Medulla oblongata (tissue), 1 donor: ENCODE measurements around the gene INMT.
"Not testable (repeated sequence)": the region's sequence is repeated elsewhere in the genome, so short reads cannot be mapped to it uniquely, and the experiment has no call there.

ENCODE experiments used
- DNase-seq: peaks from one replicate; pipeline ENCODE4 v3.0.0-alpha.2; 2015; ENCODE audit errors: extremely low spot score

The INMT gene

DNA sequence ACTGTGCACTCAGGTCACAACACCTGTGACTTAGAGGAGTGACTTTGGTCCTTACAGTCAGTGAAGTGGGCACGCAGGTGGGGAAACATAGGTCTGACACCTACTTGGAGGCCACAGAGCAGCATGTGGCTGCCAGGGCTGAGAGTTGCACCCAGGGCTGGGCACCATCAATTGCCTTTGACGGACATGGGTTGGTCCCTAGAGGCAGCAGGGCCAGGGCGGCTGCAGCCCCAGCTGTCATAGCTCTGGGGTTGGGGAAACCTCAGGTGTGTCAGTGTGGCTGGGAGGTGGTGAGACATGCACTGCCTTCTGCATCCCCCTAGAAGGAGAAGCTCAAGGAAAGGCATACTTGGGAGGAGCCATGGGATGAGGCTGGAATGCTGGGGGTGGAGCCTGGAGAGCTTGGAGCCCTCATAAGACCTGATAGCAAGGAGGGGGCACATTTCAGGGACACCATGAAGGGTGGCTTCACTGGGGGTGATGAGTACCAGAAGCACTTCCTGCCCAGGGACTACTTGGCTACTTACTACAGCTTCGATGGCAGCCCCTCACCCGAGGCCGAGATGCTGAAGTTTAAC lies at the start of gene INMT:
Gene INMT (plus strand): TSS at position 440 of the 578 bp plus-strand sequence. CDS start 16 bp downstream, at position 456.
- no peak for DNase-seq

DNA sequence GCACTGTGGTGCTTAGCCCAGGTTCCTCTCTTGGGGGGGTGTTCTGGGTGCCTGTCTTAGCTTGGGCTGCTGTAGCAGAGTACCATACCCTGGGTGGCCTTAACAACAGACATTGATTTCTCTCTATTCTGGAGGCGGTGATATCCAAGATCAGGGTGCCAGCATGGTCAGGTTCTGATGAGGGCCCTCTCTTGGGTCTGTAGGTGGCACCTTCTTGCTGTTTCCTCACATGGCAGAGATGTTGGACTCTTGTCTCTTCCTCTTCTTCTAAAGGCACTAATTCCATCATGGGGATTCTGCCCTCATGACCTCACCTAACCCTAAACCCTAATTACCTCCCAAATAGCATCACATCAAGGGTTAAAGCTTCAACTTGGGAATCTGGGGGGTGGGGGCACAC lies 49.7 kb upstream of the INMT start:
- DNase-seq = no peak

DNA sequence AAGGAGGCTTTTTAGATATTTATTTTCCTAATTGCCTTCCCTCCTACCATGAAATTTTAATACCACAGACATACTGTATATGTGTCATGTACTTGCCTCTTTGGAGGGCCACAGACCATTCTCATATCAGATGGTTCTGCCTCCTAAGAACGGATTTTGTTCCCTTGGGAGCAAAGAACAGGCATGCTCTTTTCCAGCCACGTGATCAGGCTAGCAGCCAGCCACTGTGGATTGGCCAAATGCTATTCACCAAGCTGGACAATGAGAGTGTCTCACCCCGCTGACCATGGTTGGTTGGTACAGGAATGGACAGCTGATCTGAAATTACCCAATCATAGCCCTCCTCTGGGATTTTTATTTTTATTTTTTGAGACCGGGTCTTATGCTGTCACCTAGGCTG lies 48.2 kb upstream of the INMT start:
- DNase-seq = no peak

DNA sequence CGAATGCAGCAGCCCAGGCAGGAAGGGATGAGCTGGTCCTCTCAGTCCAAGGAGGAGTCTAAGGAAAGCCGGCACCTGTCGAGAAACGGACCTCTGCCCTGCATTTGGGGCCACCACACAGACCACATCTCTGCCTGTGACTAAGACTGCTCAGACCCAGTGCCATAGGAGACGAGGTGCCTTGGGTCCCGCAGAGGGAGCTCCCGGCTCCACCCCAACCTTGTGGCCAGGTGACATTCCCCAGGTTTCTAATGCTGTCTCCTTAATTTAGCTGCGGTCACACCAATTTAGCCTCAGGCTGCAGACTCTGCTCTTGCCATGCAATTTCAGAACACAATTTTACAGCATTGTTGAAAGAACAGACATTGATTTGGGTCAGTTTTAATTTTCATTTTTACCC lies 46.9 kb upstream of the INMT start:
- no peak for DNase-seq

DNA sequence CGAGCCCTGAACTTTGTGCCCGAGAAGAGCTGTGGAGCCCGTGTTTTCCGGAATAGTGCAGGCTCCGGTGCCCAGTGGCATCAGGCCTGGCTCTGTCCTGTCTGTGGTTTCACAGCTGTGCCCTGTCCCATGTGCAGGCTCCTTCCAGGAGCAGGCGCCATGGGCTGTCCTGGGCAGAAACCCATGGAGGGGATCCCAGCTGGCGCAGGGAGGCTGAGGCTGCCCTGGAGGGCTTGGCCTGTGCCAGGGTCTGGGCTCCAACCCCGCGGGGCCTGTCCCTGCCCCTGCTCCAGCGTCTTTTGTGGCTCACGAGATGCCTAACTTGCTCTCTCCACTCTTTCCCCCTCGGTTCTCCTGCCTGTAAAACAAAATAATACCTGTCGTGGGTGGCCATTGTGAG lies 46.3 kb upstream of the INMT start:
- DNase-seq = peak; percentile 31

DNA sequence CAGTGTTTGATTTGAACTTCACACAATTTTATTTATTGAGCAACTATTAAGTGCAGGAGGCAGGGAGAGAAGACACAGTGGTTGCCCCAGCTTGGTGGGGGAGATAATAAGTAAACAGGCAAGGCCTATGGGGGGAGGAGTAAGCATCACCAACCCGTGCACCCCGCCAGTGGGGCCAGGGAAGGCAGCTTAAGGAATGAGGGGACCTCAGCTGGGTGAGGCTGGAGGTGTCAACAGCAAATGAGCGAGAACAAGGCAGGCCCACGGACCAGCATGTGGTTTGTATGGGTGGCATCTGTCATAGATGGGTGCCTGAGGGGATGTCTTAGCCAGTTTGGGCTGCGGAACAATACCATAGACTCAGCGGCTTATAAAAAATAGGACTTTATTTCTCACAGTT lies 45.6 kb upstream of the INMT start:
- DNase-seq = no peak

DNA sequence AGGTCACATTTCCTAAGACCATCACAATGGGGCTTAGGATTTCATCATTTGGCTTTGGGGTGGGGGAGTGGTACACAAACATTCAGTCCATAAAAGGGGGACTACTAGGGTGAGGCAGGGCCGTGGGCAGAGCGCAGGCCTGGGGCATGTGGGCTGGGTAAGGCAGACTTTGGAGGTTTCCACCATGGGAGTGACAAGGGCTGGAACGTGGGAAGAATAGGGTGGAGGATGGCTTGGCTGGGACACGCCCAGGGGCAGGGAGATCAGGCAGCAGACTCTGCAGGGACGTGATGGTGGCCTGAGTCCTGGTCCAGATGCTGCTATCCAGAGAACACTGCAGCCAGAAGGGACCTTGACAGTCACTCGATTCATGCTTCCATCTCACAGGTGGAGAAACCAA lies 45.0 kb upstream of the INMT start:
- no peak for DNase-seq

DNA sequence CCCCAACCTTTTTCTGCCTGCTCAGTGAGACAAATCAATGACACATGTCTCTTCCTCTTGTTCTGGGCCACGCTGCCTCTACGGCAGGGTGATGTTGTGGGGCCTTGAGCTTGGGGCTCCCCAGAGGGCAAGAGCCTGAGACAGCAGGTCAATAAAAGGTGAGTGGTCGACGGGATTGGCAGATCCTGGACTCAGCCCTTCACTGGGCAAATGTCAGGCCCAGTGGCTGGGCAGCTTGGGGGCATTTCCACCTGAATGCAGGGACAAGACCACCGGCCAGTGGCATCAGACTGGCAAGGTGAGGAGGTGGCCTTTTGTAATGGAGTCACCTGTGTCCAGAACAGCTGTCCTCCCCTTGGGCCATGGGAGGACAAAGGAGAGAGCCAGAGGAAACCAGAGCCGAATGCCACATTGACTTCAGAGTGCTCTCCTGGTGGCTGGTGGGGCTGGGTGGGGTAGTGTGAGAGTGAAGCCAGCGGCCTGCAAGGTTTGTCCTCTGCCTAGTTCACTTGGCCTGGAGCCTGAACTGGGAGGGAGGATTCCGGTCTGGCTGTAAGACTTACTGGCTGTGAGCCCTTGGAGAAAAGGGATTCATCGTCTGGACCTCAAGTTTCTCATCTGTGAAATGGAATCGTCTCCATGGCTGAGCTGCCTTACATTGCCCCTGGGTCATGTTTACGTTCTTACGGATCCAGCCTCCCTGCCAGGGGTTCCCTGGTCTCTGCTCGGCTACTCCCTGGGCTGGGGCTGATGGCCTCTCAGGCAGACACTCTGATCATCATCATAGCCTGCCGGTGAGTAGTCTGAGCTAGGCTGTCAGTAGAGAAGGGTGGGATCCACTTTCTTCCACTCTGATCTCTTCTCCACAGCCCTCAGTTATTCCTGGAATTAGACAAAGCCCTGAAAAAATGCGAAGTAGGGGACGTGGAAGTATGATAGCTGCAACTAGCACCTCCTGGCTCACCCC lies 44.3 kb upstream of the INMT start:
- DNase-seq = no peak

DNA sequence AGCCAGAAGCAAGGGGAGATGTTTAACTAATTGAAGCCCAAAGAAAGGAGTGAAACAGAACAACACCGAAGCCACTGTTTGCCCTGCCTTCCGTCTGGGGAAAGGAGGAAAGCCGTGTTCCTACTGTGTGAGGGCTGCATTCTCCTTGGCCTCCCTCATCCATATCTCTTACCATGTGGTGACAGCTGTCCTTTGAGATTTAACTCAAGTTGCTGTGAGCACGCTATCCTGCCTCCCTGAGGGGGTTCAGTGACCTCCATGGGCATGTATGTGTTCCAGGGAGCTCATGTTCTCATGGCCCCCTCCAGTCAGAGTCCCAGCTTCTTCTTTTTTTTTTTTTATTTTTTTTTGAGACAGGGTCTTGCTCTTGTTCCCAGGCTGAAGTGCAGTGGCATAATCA lies 43.5 kb upstream of the INMT start:
- DNase-seq = no peak

DNA sequence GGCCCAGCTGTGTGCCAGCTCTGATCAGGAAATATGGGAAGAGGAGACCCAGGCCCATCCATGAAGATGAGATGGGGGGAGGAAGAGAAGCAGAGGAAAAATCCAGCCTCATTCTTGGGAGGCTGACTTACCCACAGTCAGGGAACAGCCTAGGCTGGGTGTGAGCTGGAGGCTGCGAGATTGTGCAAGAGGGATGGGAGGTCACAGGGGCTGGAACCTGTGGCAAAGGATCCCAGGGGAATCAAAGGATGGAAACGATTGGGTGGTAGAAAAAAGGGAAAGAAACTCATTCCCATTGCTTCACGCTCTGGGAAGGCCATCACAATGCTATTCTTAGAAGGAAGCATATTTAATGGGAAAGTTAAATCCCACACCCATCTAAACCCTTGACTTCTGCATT lies 43.0 kb upstream of the INMT start:
- no peak for DNase-seq

DNA sequence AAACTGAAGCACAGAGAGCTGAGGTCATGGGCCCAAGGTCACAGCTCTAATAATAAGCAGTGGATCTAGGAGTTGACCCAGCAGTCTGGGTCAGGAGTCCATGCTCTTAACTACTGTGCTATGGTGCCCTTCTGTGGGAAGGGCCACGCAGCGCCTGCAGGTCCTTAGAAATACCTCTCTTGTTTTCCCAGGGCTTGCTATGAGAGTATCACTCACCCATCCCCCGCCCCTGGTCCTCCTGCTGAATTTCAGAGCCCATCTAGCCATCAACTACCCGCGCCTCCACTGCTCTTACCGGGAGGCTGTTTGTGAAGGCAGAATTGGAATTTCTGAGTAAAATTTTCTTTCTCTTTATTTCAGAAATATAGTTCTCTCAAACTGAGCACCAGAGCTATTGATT lies 42.4 kb upstream of the INMT start:
- DNase-seq = no peak

DNA sequence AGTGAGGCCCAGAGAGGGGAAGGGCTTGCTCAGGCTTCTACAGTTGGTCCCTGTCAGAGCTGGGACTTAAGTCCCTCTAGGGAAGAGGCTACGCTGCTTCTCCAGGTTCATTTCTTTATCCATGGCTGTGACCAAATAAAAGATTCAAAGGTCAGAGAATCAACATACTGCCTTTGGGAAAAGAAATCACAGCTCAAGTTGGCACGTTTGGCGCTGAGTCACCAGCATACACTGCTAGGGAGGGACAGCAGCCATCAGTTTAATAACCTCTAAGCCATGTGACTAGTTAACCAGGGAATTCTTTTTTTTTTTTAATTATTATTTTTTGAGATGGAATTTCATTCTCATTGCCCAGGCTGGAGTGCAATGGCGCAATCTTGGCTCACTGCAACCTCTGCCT lies 41.3 kb upstream of the INMT start:
- DNase-seq = no peak

DNA sequence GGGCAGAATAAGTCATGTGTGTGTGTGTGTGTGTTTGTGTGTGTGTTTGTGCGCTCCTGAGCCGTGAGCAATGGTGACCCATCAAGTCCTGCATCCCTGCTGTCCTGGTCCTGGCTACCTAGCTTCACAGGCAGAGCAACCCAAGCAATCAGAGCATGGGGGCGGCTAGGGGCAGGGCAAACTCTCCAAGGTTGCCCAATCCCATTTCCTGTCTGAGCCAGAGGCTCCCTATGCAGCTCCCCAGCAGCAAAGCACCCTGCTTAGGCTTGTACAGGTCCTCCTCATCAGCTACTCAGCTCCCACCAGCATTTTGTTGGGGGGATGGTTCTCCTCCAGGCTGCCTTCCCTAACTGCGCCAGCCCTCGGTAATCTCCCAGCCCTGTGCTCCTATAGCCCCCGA lies 38.5 kb upstream of the INMT start:
- no peak for DNase-seq

DNA sequence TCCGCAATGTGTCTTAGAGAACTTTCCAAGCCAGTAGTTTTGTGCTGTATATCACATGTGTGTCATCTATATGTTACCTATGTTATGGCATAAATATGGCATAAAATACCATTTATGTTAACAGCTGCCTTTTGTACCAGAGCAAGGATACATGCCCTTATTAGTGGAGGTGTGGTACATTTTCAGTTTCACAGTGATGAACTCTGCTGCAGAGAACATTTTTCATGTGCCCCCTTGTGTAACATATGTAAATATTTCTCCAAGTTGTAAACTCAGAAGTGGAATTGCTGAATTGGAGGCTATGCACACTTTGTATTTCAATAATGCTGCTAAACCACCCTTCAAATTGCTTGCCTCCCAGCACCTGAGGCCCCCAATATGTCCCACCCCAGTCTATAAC lies 37.8 kb upstream of the INMT start:
- no peak for DNase-seq

DNA sequence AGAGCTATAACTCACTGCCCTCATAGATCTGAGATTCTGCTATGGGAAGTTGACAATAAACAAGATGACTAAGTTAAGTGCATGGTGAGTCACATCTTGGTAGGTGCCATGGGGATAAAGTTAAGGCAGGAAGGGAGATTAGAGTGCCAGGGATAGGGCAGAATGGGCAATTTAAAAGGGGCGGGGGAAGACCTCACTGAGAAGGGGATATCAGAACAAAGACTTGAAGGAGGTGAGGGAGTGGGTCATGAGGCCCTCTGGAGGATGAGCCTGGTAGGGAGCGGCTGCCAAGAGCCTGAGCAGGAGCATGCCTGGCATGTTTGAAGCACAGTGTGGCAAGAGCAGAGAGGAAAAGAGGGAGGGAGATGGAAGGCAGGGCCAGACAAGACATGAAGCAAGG lies 34.8 kb upstream of the INMT start:
- no peak for DNase-seq

DNA sequence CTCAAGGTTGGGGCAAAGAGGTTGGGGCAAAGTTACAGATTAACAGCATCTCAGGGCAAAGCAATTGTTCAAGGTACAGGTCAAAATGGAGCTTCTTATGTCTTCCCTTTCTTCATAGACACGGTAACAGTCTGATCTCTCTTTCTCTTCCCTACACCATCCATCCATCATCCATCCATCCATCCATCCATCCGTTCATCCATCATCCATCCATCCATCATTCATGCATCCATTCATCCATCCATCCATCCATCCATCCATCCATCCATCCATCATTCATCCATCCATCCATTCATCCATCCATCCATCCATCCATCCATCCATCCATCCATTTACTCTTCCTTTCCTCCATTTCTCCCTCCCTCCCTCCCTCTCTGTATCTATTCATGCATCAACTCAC lies 32.5 kb upstream of the INMT start:
- not testable (repeated sequence) for DNase-seq

DNA sequence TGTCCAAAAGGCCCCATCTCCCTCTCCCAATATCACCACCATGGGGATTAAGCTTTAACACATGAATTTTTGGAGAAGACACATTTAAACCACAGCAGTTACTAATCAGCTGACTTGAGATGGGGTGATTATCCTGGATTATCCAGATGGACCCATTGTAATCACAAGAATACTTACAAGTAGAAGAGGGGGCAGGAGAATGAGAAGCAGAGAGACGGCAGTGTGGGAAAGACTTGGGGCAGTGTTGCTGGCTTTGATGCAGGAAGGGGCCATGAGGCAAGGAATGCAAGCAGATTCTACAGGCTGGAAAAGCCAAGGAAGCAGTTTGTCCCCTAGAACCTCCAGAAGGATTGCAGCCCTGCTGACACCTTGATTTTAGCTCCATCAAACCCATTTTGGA lies 30.7 kb upstream of the INMT start:
- DNase-seq = no peak

DNA sequence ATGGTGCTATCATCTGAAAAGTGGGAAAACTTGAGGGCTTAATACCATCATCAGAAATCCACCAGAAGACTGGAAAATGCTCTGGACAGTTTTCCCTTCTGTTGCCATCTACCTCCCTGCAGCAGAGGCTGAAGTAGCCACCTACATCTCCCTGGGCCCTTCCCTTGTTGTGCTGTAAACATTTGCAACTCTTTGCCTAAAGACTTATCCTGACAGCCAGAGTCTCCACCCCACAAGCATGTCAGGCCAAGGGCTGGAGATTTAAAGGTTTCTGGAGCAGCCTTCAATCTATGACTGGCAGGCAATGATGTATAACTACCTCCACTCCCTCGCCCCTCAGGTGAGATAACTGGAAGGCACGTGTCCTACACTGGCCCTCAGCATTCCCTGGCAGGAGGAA lies 29.7 kb upstream of the INMT start:
- DNase-seq = no peak

DNA sequence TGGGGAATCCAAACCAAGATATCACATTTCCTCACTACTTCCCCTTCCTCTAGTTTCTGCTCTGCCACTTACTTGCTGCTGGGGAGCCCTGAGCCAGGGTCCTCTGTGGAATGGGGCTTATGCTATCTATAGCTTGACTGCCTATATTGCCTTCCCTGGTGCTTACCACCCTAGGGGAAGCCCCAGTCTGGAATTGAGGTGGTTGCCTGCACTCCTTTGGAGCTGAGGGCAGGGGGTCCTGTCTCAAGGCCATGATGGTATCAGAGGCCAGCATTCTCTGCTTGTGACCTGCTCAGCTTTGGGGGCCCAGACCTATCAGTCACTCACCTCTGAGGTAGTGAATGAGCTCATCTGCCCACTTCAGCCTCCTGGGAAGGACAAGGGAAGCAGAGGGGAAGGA lies 29.3 kb upstream of the INMT start:
- DNase-seq = no peak

DNA sequence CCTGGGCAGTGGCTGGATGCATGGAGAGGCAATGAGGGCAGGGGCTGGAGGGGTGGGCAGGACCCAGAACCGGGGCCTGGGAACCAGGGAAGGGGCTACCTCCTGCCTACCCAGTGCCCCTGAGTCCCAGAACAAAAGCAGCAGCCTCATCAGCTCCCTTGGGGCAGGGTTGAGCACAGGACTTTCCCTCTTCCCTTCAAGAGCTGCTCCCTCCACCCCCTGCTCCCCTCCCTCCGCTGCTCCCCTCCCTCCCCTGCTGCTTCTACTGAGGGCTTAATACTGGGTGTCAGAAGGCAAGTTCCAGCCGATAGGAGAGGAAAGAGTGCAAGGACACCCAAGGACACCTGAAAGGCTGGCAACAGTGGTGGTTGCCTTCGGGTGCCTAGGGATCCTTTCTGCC lies 28.2 kb upstream of the INMT start:
- no peak for DNase-seq

DNA sequence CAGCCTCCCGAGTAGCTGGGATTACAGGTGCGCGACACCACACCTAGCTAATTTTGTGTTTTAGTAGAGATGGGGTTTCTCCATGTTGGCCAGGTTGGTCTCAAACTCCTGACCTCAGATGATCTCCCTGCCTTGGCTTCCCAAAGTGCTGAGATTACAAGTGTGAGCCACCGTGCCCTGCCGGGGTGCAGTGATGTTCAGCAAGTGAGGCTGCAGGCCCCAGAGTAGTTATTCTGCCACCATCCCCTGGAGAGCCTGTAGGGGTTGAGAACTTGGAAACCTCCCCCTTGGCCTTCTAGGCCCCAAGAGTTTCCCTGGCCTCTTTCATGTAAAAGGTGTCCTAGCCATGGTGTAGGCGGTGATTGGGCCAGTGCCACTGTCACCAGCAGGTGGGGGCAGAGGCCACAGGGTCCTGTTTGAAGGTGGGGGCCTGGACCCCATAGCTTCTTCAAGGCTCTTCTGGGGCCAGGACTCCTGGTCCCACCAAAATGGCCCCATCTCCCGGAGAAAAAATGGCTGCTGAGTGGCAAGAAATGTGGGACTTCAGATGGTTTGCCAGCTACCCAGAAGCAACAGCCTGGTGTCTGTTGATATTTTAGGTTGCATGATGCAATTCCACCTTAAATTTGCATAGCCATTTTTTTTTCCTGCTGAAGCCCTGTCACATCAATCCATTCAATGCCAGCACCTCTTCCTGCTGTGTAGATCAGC lies 25.5 kb upstream of the INMT start:
- DNase-seq = no peak

DNA sequence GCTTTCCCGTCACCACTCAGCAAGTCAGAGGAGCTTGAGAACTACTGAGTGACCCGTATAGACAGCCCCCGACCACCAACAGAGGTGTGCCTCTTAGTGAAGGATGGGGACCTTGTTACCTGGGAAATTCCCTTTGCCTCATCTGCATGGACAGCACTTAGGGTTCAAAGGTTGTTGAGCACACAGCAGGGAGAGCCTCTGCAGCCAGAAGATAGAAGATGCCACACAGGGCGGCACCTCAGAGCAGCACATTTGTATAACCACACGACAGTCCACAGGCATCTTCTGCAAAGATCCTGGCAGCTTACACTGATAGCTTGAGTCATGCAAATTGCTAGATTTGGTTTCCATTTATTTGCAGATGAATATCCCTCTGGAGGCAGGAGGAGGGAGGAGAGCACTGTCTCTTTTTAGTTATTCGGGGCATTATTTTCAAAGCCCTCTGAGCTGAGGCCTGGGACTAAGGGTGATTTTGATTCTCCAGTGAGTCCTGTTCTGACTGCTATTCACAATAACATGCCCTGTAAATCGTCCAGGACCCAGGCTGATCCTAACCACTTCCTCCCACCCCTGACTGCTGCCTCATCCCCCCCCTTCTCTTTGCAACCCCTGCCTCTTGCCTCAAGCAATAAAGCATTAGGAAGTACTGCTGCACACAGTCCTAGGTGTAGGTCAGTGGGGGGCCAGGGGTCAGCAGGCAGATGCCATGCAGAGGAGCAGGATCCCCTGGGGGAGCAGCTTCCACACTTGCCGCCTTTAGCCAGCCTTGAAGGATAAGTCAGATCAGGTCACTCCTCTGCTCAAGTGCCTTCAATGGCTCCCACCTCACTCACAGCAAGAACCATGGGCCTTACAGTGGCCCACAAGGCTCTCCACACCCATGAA lies 24.6 kb upstream of the INMT start:
- DNase-seq = no peak
